H9 (cell line): ENCODE data around the gene CYP27B1. TPM values are rescaled to one million over a fixed set of nuclear protein-coding genes. Genes with fewer than 3 reads are reported as not detected.

Experiments used
- DNase-seq: peaks from one replicate; pipeline ENCODE4 v3.0.0-alpha.2; 2017
- H2AFZ ChIP-seq: one replicate; pipeline ENCODE4 v1.6.1; 2013; ENCODE audit warnings: mild to moderate bottlenecking, low read length, control low read depth, moderate library complexity
- H2AK5ac ChIP-seq: 2 replicates; pipeline ENCODE4 v1.6.1; 2013; ENCODE audit warnings: low read length, control low read depth, mixed read lengths; ENCODE audit not compliant: insufficient read length
- H2BK120ac ChIP-seq: one replicate; pipeline ENCODE4 v1.6.1; 2013; ENCODE audit warnings: low read depth, mild to moderate bottlenecking, low read length, control low read depth, inconsistent platforms; ENCODE audit not compliant: poor library complexity, severe bottlenecking
- H2BK12ac ChIP-seq: 2 replicates; pipeline ENCODE4 v1.6.1; 2013; ENCODE audit warnings: low read length, control low read depth, mixed read lengths, low read depth; ENCODE audit not compliant: insufficient read length
- H2BK15ac ChIP-seq: 2 replicates; pipeline ENCODE4 v1.6.1; 2013; ENCODE audit warnings: low read depth, low read length, control low read depth
- H2BK20ac ChIP-seq: one replicate; pipeline ENCODE4 v1.6.1; 2013; ENCODE audit warnings: low read depth, mild to moderate bottlenecking, low read length, control low read depth, inconsistent platforms; ENCODE audit not compliant: poor library complexity, severe bottlenecking
- H2BK5ac ChIP-seq: 2 replicates; pipeline ENCODE4 v1.6.1; 2013; ENCODE audit warnings: low read length, control low read depth, mixed read lengths; ENCODE audit not compliant: insufficient read length
- H3K14ac ChIP-seq: 2 replicates; pipeline ENCODE4 v1.6.1; 2013; ENCODE audit warnings: low read length, control low read depth; ENCODE audit not compliant: insufficient read depth
- H3K18ac ChIP-seq: 2 replicates; pipeline ENCODE4 v1.6.1; 2013; ENCODE audit warnings: low read depth, mild to moderate bottlenecking, mixed read lengths, low read length, control low read depth; ENCODE audit not compliant: insufficient read length
- H3K23ac ChIP-seq: 2 replicates; pipeline ENCODE4 v1.6.1; 2013; ENCODE audit warnings: low read length, control low read depth, mixed read lengths, low read depth; ENCODE audit not compliant: insufficient read length
- H3K23me2 ChIP-seq: 2 replicates; pipeline ENCODE4 v1.6.1; 2013; ENCODE audit warnings: low read depth, mild to moderate bottlenecking, mixed read lengths, low read length, control low read depth; ENCODE audit not compliant: insufficient read length, poor library complexity, severe bottlenecking
- H3K27ac ChIP-seq: 2 replicates; pipeline ENCODE4 v1.5.1; 2013; ENCODE audit warnings: low read length, control low read depth, mixed read lengths, low read depth; ENCODE audit not compliant: insufficient read length
- H3K27me3 ChIP-seq: 2 replicates; pipeline ENCODE4 v1.6.1; 2013; ENCODE audit warnings: low read length, control low read depth, inconsistent platforms; ENCODE audit not compliant: insufficient read depth
- H3K4ac ChIP-seq: 2 replicates; pipeline ENCODE4 v1.6.1; 2013; ENCODE audit warnings: low read depth, mild to moderate bottlenecking, control low read depth, inconsistent platforms, low read length, moderate library complexity
- H3K4me1 ChIP-seq: 2 replicates; pipeline ENCODE4 v1.6.1; 2013; ENCODE audit warnings: low read length, control low read depth, inconsistent platforms; ENCODE audit not compliant: insufficient read depth
- H3K4me2 ChIP-seq: 2 replicates; pipeline ENCODE4 v1.6.1; 2013; ENCODE audit warnings: low read length, control low read depth, mixed read lengths; ENCODE audit not compliant: insufficient read length, insufficient read depth
- H3K56ac ChIP-seq: 2 replicates; pipeline ENCODE4 v1.6.1; 2013; ENCODE audit warnings: low read depth, mild to moderate bottlenecking, mixed read lengths, low read length, control low read depth; ENCODE audit not compliant: insufficient read length
- H3K79me1 ChIP-seq: 2 replicates; pipeline ENCODE4 v1.6.1; 2013; ENCODE audit warnings: low read depth, mild to moderate bottlenecking, moderate library complexity, low read length, control low read depth, inconsistent platforms; ENCODE audit not compliant: insufficient read depth, poor library complexity, severe bottlenecking
- H3K79me2 ChIP-seq: 2 replicates; pipeline ENCODE4 v1.6.1; 2013; ENCODE audit warnings: low read length, control low read depth, inconsistent platforms; ENCODE audit not compliant: insufficient read depth
- H3K9ac ChIP-seq: 2 replicates; pipeline ENCODE4 v1.6.1; 2013; ENCODE audit warnings: low read length, control low read depth, mixed read lengths; ENCODE audit not compliant: insufficient read length; ENCODE audit errors: extremely low read depth
- H3K9me3 ChIP-seq: one replicate; pipeline ENCODE4 v1.6.1; 2013; ENCODE audit warnings: low read depth, low read length, inconsistent platforms; ENCODE audit not compliant: control insufficient read depth
- H3T11ph ChIP-seq: one replicate; pipeline ENCODE4 v1.6.1; 2013; ENCODE audit warnings: mild to moderate bottlenecking, low read length, control low read depth, inconsistent platforms
- H4K20me1 ChIP-seq: one replicate; pipeline ENCODE4 v1.6.1; 2013; ENCODE audit not compliant: control insufficient read depth, insufficient read length, insufficient read depth
- H4K5ac ChIP-seq: 2 replicates; pipeline ENCODE4 v1.6.1; 2013; ENCODE audit warnings: low read depth, mild to moderate bottlenecking, mixed read lengths, low read length, control low read depth; ENCODE audit not compliant: insufficient read length
- H4K8ac ChIP-seq: replicated peaks from 2 replicates; pipeline ENCODE4 v1.6.1; 2013; ENCODE audit warnings: low read length, control low read depth, mixed read lengths, low read depth; ENCODE audit not compliant: insufficient read length
- H4K91ac ChIP-seq: 2 replicates; pipeline ENCODE4 v1.6.1; 2013; ENCODE audit warnings: low read depth, mild to moderate bottlenecking, moderate library complexity, mixed read lengths, low read length, control low read depth; ENCODE audit not compliant: insufficient read length
- H3K27ac Mint-ChIP-seq, 3 experiments: 2 replicates in 2 of 3; 3 replicates in 1 of 3; pipeline ENCODE4 v1.8.0; 2020 to 2021; ENCODE audit warnings: mixed read lengths in 3 of 3, mild to moderate bottlenecking in 1 of 3, moderate library complexity in 1 of 3
- H3K27me3 Mint-ChIP-seq: 2 replicates; pipeline ENCODE4 v1.8.0; 2021; ENCODE audit warnings: low read depth, mild to moderate bottlenecking, moderate library complexity, mixed read lengths
- H3K36me3 Mint-ChIP-seq, 3 experiments: 2 replicates in 2 of 3; 3 replicates in 1 of 3; pipeline ENCODE4 v1.8.0; 2020 to 2021; ENCODE audit warnings: low read depth in 3 of 3, mixed read lengths in 3 of 3; ENCODE audit not compliant: insufficient read depth in 1 of 3
- H3K4me1 Mint-ChIP-seq, 2 experiments: 2 replicates each; pipeline ENCODE4 v1.8.0; 2020; ENCODE audit warnings: mixed read lengths in 2 of 2
- H3K4me3 Mint-ChIP-seq, 2 experiments: 2 replicates in 1 of 2; 3 replicates in 1 of 2; pipeline ENCODE4 v1.8.0; 2020 to 2021; ENCODE audit warnings: mild to moderate bottlenecking in 2 of 2, mixed read lengths in 2 of 2, moderate library complexity in 1 of 2
- H3K9me3 Mint-ChIP-seq, 2 experiments: 2 replicates in 1 of 2; 3 replicates in 1 of 2; pipeline ENCODE4 v1.8.0; 2020; ENCODE audit warnings: mild to moderate bottlenecking in 2 of 2, mixed read lengths in 2 of 2, moderate library complexity in 1 of 2
- CTCF ChIP-seq: fragments of 200-600 bp; sonication (generic); conservative IDR thresholded peaks from 3 replicates; pipeline ENCODE4 v1.8.0; 2021; ENCODE audit warnings: antibody characterized with exemption, mild to moderate bottlenecking
- WGBS: extraction: QIAGEN DNeasy Blood & Tissue Kit; methylation state at CpG from one replicate; pipeline ENCODE4 v1.1.7; 2013; ENCODE audit warnings: missing lambda C conversion rate, low lambda C conversion rate, mixed read lengths; ENCODE audit not compliant: insufficient read length; ENCODE audit errors: extremely low coverage; 5-methylcytosine and 5-hydroxymethylcytosine counted together
- total RNA-seq: library from RNA; stranded (reverse); gene quantifications from 2 replicates; pipeline ENCODE4 v1.2.1, GENCODE V29; 2021

The CYP27B1 gene
- total RNA-seq, 1 experiment from 2014 or later: 6.1 TPM

- Histone ChIP-seq H3K23me2 (no peaks in the 10 kb centered on the region), H4K8ac (no peak overlapping the region), H3K9ac (no peak overlapping the region), H2BK12ac (no peak overlapping the region), H3K79me1 (no peaks in the 10 kb centered on the region), H3K4me2 (no peak overlapping the region), H2BK20ac (no peak overlapping the region), H3K27me3 (no peaks in the 10 kb centered on the region), H2BK5ac (no peak overlapping the region), H3K27ac (no peak overlapping the region), H3K18ac (no peak overlapping the region), H4K20me1 (no peaks in the 10 kb centered on the region), H3K9me3 (no peaks in the 10 kb centered on the region), H3K79me2 (no peaks in the 10 kb centered on the region), H2BK15ac (no peak overlapping the region), H3K56ac (no peak overlapping the region), H2BK120ac (no peak overlapping the region), H3K4me1 (no peaks in the 10 kb centered on the region; the same call in 1 of the 2 replicates), H3K4ac (no peak overlapping the region), H2AFZ (no peak overlapping the region), H3T11ph (no peak overlapping the region), H4K5ac (no peak overlapping the region), H3K23ac (no peak overlapping the region), H4K91ac (no peak overlapping the region), H2AK5ac (no peak overlapping the region), H3K14ac (no peak overlapping the region)
- WGBS: no CpG with 5 or more reads among the region's 5 CpGs
- no peak for DNase-seq
- Mint-ChIP-seq H3K27me3 (no peaks in the 10 kb centered on the region), H3K9me3 (no peaks in the 10 kb centered on the region), H3K36me3 (peaks cover 0 to 11% (median 3%) of the 10 kb centered on the region in 3 experiments; a peak in 3 of 7 replicates), H3K4me1 (peaks cover 2 to 3% of the 10 kb centered on the region in 2 experiments; a peak in 3 of 4 replicates), H3K27ac (no peak overlapping the region), H3K4me3 (no peak overlapping the region)
- TF ChIP-seq CTCF: no peak
Observed at GRCh38 chr12:57808351-57808750, 41.5 kb upstream of the CYP27B1 start.
